ENCODE results near the gene LRP4.
"Not testable (repeated sequence)": the region's sequence is repeated elsewhere in the genome, so short reads cannot be mapped to it uniquely, and the experiment has no call there.

GRCh38 chr11:46961886-46962285 is 43.5 kb upstream of the LRP4 start:
- TF ChIP-seq POLR2A, CTCF (IDR thresholded peaks at IDR 0.05): not testable (repeated sequence)
